MG63 (cell line): Measurements from ENCODE around the gene BLNK. TPM values are rescaled to one million over a fixed set of nuclear protein-coding genes. Genes with fewer than 3 reads are reported as not detected.
"Not testable (repeated sequence)": the region's sequence is repeated elsewhere in the genome, so short reads cannot be mapped to it uniquely, and the experiment has no call there.

Experiments used
- DNase-seq: peaks from one replicate; pipeline ENCODE4 v3.0.0-alpha.2; 2020
- H3K27me3 ChIP-seq: fragments of 250-450 bp; sonication (Bioruptor Pico); 2 replicates; pipeline ENCODE4 v1.5.1; 2020; ENCODE audit warnings: mild to moderate bottlenecking, moderate library complexity
- H3K36me3 ChIP-seq: fragments of 250-450 bp; sonication (Bioruptor Pico); 2 replicates; pipeline ENCODE4 v1.5.1; 2020; ENCODE audit warnings: mild to moderate bottlenecking, moderate library complexity
- H3K4me3 ChIP-seq: fragments of 250-450 bp; sonication (Bioruptor Pico); 2 replicates; pipeline ENCODE4 v1.5.1; 2020; ENCODE audit warnings: mild to moderate bottlenecking, moderate library complexity
- H3K9me3 ChIP-seq: fragments of 250-450 bp; sonication (Bioruptor Pico); 2 replicates; pipeline ENCODE4 v1.5.1; 2020; ENCODE audit warnings: mild to moderate bottlenecking, moderate library complexity
- total RNA-seq: library from RNA; depleted of rRNA; stranded (reverse); fragments of >200 nt; shearing (Covaris generic); gene quantifications from 2 replicates; pipeline ENCODE4 v1.2.3, GENCODE V29; 2014; ENCODE audit warnings: low replicate concordance

The BLNK gene
- total RNA-seq, 1 experiment from 2014 or later, result not detected

- Histone ChIP-seq H3K27me3 (no peaks in the 10 kb centered on the region), H3K36me3 (no peaks in the 10 kb centered on the region), H3K4me3 (no peak overlapping the region), H3K9me3 (no peaks in the 10 kb centered on the region)
- no peak for DNase-seq
Observed at GRCh38 chr10:96222441-96222840, 48.9 kb downstream of the BLNK start.

GRCh38 chr10:96218826-96219225, 52.5 kb downstream of the BLNK start:
- no peak for DNase-seq
- no peaks in the 10 kb centered on the region for H3K27me3 ChIP-seq
- no peaks in the 10 kb centered on the region for H3K9me3 ChIP-seq
- no peaks in the 10 kb centered on the region for H3K36me3 ChIP-seq
- H3K4me3 ChIP-seq, result no peak overlapping the region

GRCh38 chr10:96217711-96218110, 53.7 kb downstream of the BLNK start:
- DNase-seq, result no peak
- H3K36me3 ChIP-seq, result no peaks in the 10 kb centered on the region
- H3K9me3 ChIP-seq, result no peaks in the 10 kb centered on the region
- no peaks in the 10 kb centered on the region for H3K27me3 ChIP-seq
- H3K4me3 ChIP-seq, result no peak overlapping the region

- Histone ChIP-seq H3K27me3 (no peaks in the 10 kb centered on the region), H3K4me3 (no peak overlapping the region), H3K9me3 (no peaks in the 10 kb centered on the region), H3K36me3 (no peaks in the 10 kb centered on the region)
- DNase-seq, result no peak
Observed at GRCh38 chr10:96216775-96217174, 54.6 kb downstream of the BLNK start.

GRCh38 chr10:96212911-96213310, 58.5 kb downstream of the BLNK start:
- DNase-seq, result no peak
- H3K4me3 ChIP-seq, result no peak overlapping the region
- no peaks in the 10 kb centered on the region for H3K9me3 ChIP-seq
- no peaks in the 10 kb centered on the region for H3K36me3 ChIP-seq
- H3K27me3 ChIP-seq, result no peaks in the 10 kb centered on the region

GRCh38 chr10:96211764-96212163, 59.6 kb downstream of the BLNK start:
- H3K36me3 ChIP-seq, result no peaks in the 10 kb centered on the region
- no peaks in the 10 kb centered on the region for H3K27me3 ChIP-seq
- no peak for DNase-seq
- H3K9me3 ChIP-seq, result no peaks in the 10 kb centered on the region
- no peak overlapping the region for H3K4me3 ChIP-seq

GRCh38 chr10:96208946-96209345, 62.4 kb downstream of the BLNK start:
- H3K4me3 ChIP-seq, result no peak overlapping the region
- H3K9me3 ChIP-seq, result no peaks in the 10 kb centered on the region
- DNase-seq, result no peak
- no peaks in the 10 kb centered on the region for H3K27me3 ChIP-seq
- no peaks in the 10 kb centered on the region for H3K36me3 ChIP-seq

GRCh38 chr10:96208271-96208670, 63.1 kb downstream of the BLNK start:
- Histone ChIP-seq H3K27me3 (no peaks in the 10 kb centered on the region), H3K36me3 (no peaks in the 10 kb centered on the region), H3K4me3 (no peak overlapping the region), H3K9me3 (no peaks in the 10 kb centered on the region)
- no peak for DNase-seq

GRCh38 chr10:96205580-96205979, 65.8 kb downstream of the BLNK start:
- Histone ChIP-seq H3K36me3 (no peaks in the 10 kb centered on the region), H3K9me3 (no peaks in the 10 kb centered on the region)

GRCh38 chr10:96201525-96201924, 69.8 kb downstream of the BLNK start:
- no peaks in the 10 kb centered on the region for H3K27me3 ChIP-seq
- no peaks in the 10 kb centered on the region for H3K9me3 ChIP-seq
- H3K36me3 ChIP-seq, result no peaks in the 10 kb centered on the region
- DNase-seq, result no peak
- H3K4me3 ChIP-seq, result no peak overlapping the region

More at GRCh38 chr10:96205580-96205979, 65.8 kb downstream of the BLNK start:
- no peaks in the 10 kb centered on the region for H3K27me3 ChIP-seq
- no peak overlapping the region for H3K4me3 ChIP-seq
- DNase-seq, result no peak

GRCh38 chr10:96189505-96189904, 81.9 kb downstream of the BLNK start:
- H3K27me3 ChIP-seq, H3K9me3 ChIP-seq, DNase-seq: not testable (repeated sequence)

GRCh38 chr10:96188916-96189315, 82.5 kb downstream of the BLNK start:
- H3K4me3 ChIP-seq, result no peak overlapping the region
- DNase-seq, result no peak
- peaks cover 2% of the 10 kb centered on the region; the same call in 1 of the 2 replicates for H3K9me3 ChIP-seq

More at GRCh38 chr10:96189505-96189904, 81.9 kb downstream of the BLNK start:
- H3K36me3 ChIP-seq, H3K4me3 ChIP-seq: not testable (repeated sequence)

GRCh38 chr10:96188421-96188820, 82.9 kb downstream of the BLNK start:
- no peak for DNase-seq

More at GRCh38 chr10:96188916-96189315, 82.5 kb downstream of the BLNK start:
- Histone ChIP-seq H3K27me3 (no peaks in the 10 kb centered on the region; the same call in 1 of the 2 replicates), H3K36me3 (no peaks in the 10 kb centered on the region)

GRCh38 chr10:96176985-96177384, 94.4 kb downstream of the BLNK start:
- Histone ChIP-seq H3K4me3 (no peak overlapping the region), H3K9me3 (0 out of 2 replicates have a peak, but pooled peaks cover 5% of the 10 kb centered on the region), H3K27me3 (no peaks in the 10 kb centered on the region), H3K36me3 (no peaks in the 10 kb centered on the region)
- DNase-seq, result no peak

More at GRCh38 chr10:96188421-96188820, 82.9 kb downstream of the BLNK start:
- Histone ChIP-seq H3K4me3 (no peak overlapping the region), H3K36me3 (no peaks in the 10 kb centered on the region), H3K9me3 (peaks cover 2% of the 10 kb centered on the region; the same call in 1 of the 2 replicates), H3K27me3 (no peaks in the 10 kb centered on the region; the same call in 1 of the 2 replicates)

- H3K9me3 ChIP-seq, result peaks cover 8% of the 10 kb centered on the region
- H3K4me3 ChIP-seq, result no peak overlapping the region
- DNase-seq, result no peak
- no peaks in the 10 kb centered on the region for H3K27me3 ChIP-seq
- H3K36me3 ChIP-seq, result no peaks in the 10 kb centered on the region
Observed at GRCh38 chr10:96172666-96173065, 98.7 kb downstream of the BLNK start.

GRCh38 chr10:96170230-96170629, 101.1 kb downstream of the BLNK start:
- Histone ChIP-seq H3K9me3 (peaks cover 5% of the 10 kb centered on the region), H3K27me3 (no peaks in the 10 kb centered on the region), H3K36me3 (no peaks in the 10 kb centered on the region), H3K4me3 (no peak overlapping the region)
- DNase-seq, result no peak

GRCh38 chr10:96168546-96168945, 102.8 kb downstream of the BLNK start:
- Histone ChIP-seq H3K27me3 (no peaks in the 10 kb centered on the region), H3K36me3 (no peaks in the 10 kb centered on the region), H3K9me3 (peaks cover 5% of the 10 kb centered on the region), H3K4me3 (no peak overlapping the region)
- DNase-seq, result no peak

GRCh38 chr10:96165726-96166125, 105.6 kb downstream of the BLNK start:
- Histone ChIP-seq H3K27me3 (no peaks in the 10 kb centered on the region), H3K4me3 (no peak overlapping the region), H3K36me3 (no peaks in the 10 kb centered on the region), H3K9me3 (peaks cover 5% of the 10 kb centered on the region)
- DNase-seq, result no peak

GRCh38 chr10:96153070-96153469, 118.3 kb downstream of the BLNK start:
- DNase-seq, result no peak
- Histone ChIP-seq H3K27me3 (no peaks in the 10 kb centered on the region), H3K36me3 (no peaks in the 10 kb centered on the region), H3K4me3 (no peak overlapping the region), H3K9me3 (no peaks in the 10 kb centered on the region)
